K562 (cell line): ENCODE results near the gene CHD8. TPM values are rescaled to one million over a fixed set of nuclear protein-coding genes. Genes with fewer than 3 reads are reported as not detected.

ENCODE experiments used
- BACH1 ChIP-seq: fragments of 200-800 bp; sonication (Bioruptor generic); IDR thresholded peaks from 2 replicates; pipeline ENCODE4 v1.6.1; 2016; ENCODE audit warnings: missing genetic modification characterization, missing compliant biosample characterization
- CBFB ChIP-seq: sonication (generic); formaldehyde crosslinking; IDR thresholded peaks from 2 replicates; pipeline ENCODE4 v1.4.0; 2020; ENCODE audit warnings: mild to moderate bottlenecking, missing genetic modification reagents
- CBX5 ChIP-seq: IDR thresholded peaks from 2 replicates; pipeline ENCODE4 v1.6.1; 2014; ENCODE audit warnings: low read depth, borderline replicate concordance
- EZH2 ChIP-seq: IDR thresholded peaks from 2 replicates; pipeline ENCODE4 v1.6.1; 2012; ENCODE audit warnings: low read depth, mild to moderate bottlenecking, inconsistent platforms, low read length, borderline replicate concordance
- GMEB1 ChIP-seq: fragments of 250-450 bp; sonication (Bioruptor Pico); IDR thresholded peaks from 2 replicates; pipeline ENCODE4 v1.4.0; 2020; ENCODE audit warnings: mild to moderate bottlenecking
- ILF3 ChIP-seq: fragments of 450-650 bp; IDR thresholded peaks from 2 replicates; pipeline ENCODE4 v1.6.1; 2018; ENCODE audit warnings: antibody characterized with exemption, mild to moderate bottlenecking, moderate library complexity, borderline replicate concordance
- MGA ChIP-seq: fragments of 450-650 bp; IDR thresholded peaks from 2 replicates; pipeline ENCODE4 v1.6.1; 2016; ENCODE audit warnings: mild to moderate bottlenecking, moderate library complexity
- MNT ChIP-seq, 2 experiments: fragments of 450-650 bp; conservative IDR thresholded peaks; 2 replicates each; pipeline ENCODE4 v1.6.1; 2017; ENCODE audit warnings: mild to moderate bottlenecking in 2 of 2, moderate library complexity in 2 of 2
- NUFIP1 ChIP-seq: fragments of 450-650 bp; IDR thresholded peaks from 2 replicates; pipeline ENCODE4 v1.6.1; 2018; ENCODE audit not compliant: partially characterized antibody
- POLR2H ChIP-seq: IDR thresholded peaks from 2 replicates; pipeline ENCODE4 v1.6.1; 2016; ENCODE audit warnings: missing genetic modification characterization, low read depth, mild to moderate bottlenecking, control low read depth, missing compliant biosample characterization, moderate library complexity
- SRSF7 ChIP-seq: fragments of 200-400 bp; formaldehyde crosslinking; optimal IDR thresholded peaks from 2 replicates; pipeline ENCODE3; 2017; ENCODE audit warnings: mild to moderate bottlenecking, low read depth, low read length
- ZNF263 ChIP-seq: sonication (generic); formaldehyde crosslinking; IDR thresholded peaks from 2 replicates; pipeline ENCODE4 v1.8.0; 2022; ENCODE audit warnings: mild to moderate bottlenecking, missing genetic modification reagents, borderline replicate concordance
- ZNF764 ChIP-seq: fragments of 250-450 bp; sonication (Bioruptor Pico); IDR thresholded peaks from 2 replicates; pipeline ENCODE4 v1.4.0; 2020; ENCODE audit warnings: low read depth, mild to moderate bottlenecking, moderate library complexity
- ZNF780A ChIP-seq: fragments of 250-450 bp; sonication (Bioruptor Pico); IDR thresholded peaks from 2 replicates; pipeline ENCODE4 v1.5.0; 2021; ENCODE audit warnings: mild to moderate bottlenecking
- polyA plus RNA-seq, 8 experiments: library from polyadenylated mRNA; depleted of rRNA in 4 of 8; stranded (reverse) in 5 of 8; unstranded in 3 of 8; fragments of >200 nt; fragmentation: Nextera tagmentation in 2 of 8; fragmentation: Illumina TruSeq in 1 of 8; extraction: Ambion mirVana in 2 of 8; extraction: Trizol in 1 of 8; gene quantifications; 2 replicates each; pipeline versions ENCODE4 v1.2.1 to v1.2.3, GENCODE V29; 2011 to 2014; ENCODE audit warnings: inconsistent platforms in 1 of 8, missing spikeins in 1 of 8
- total RNA-seq, 7 experiments: library from RNA; depleted of rRNA in 6 of 7; stranded (reverse); fragments of >200 nt in 6 of 7; fragmentation: Illumina TruSeq in 2 of 7; extraction: Trizol in 2 of 7; gene quantifications; 2 replicates each; pipeline versions ENCODE4 v1.2.1 to v1.2.3, GENCODE V29; 2011 to 2021; ENCODE audit warnings: low replicate concordance in 1 of 7

CHD8 gene
- total and polyA plus RNA-seq, 9 of the 15 experiments (the other 6 are each of a cell fraction or from before 2014, with no cell fraction given) = 11.1 to 51.2 (median 32.8) TPM

- peak; percentile 74 for TF ChIP-seq MGA
- TF ChIP-seq ZNF780A (CRISPR knock-in tag) = no peak
- TF ChIP-seq BACH1 = no peak
- peak; percentile 72 for TF ChIP-seq POLR2H (tag)
- no peak for TF ChIP-seq ZNF263 (CRISPR knock-in tag)
- TF ChIP-seq GMEB1 = peak; percentile 55; the same call in 1 of the 2 replicates
- TF ChIP-seq ILF3 = no peak
- TF ChIP-seq SRSF7 = no peak
- TF ChIP-seq NUFIP1 = no peak
- no peak for TF ChIP-seq ZNF764 (CRISPR knock-in tag)
- no peak for TF ChIP-seq EZH2
- no peak for TF ChIP-seq CBX5
- TF ChIP-seq CBFB = no peak
- TF ChIP-seq MNT (conservative IDR thresholded peaks at IDR 0.05) = peak; percentile 80 to 83
Observed at GRCh38 chr14:21383848-21384493, 72.0 kb downstream of the CHD8 start, which contains the start of gene SUPT16H (continued).
